ENCODE measurements around the gene POLR2M.

POLR2M gene

DNA sequence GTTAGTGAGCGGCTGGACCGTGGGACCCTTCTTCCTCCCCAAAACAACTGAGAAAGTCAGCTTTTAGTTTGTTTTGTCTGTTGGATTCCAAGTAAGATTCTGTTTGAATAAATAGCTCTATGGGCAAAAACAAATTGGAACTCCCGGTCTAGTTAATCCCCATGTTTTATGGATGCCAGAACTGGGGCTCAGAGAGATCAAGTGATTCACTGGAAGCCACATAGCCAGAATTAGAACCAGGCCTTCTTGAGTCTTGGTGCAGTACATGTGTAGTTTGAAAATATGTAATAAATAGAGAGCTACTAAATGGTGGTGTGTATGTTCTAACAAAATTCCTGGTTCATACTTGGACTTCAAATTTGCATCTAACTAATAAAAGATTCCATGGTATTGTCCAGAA is 29.3 kb upstream of the POLR2M start:
- Histone ChIP-seq H2BK120ac (ENCODE audit: insufficient read depth, low read length, poor library complexity) (no peak overlapping the region), H2AFZ (ENCODE audit: insufficient read depth, low read length, poor library complexity) (no peak overlapping the region), H3K14ac (ENCODE audit: low read length) (no peak overlapping the region), H3K79me2 (ENCODE audit: control insufficient read depth, insufficient read depth, low read length, poor library complexity) (no peaks in the 10 kb centered on the region), H3K4me2 (ENCODE audit: low read length) (no peak overlapping the region), H3K18ac (ENCODE audit: low read length) (no peak overlapping the region), H3K9me3 (ENCODE audit: insufficient read depth, low read depth, low read length) (no peaks in the 10 kb centered on the region), H2BK5ac (ENCODE audit: low read depth, low read length, poor library complexity) (no peak overlapping the region), H3K4me3 (ENCODE audit: low read depth, low read length) (no peak overlapping the region), H3K9ac (ENCODE audit: low read length) (no peak overlapping the region), H3K36me3 (ENCODE audit: control insufficient read depth in 1 of 2, insufficient read depth in 2 of 2, low read length in 2 of 2) (no peaks in the 10 kb centered on the region), H2BK12ac (ENCODE audit: low read length) (no peak overlapping the region), H3K27ac (ENCODE audit: low read depth, low read length) (no peak overlapping the region), H3K4ac (ENCODE audit: low read depth, low read length) (no peak overlapping the region), H3K23ac (ENCODE audit: low read length) (no peak overlapping the region), H4K91ac (ENCODE audit: low read depth, low read length) (peak overlapping the region; percentile 52), H3K4me1 (ENCODE audit: control insufficient read depth in 1 of 2, insufficient read depth in 2 of 2, low read length in 2 of 2) (peaks cover 8% of the 10 kb centered on the region in 2 experiments), H3K27me3 (ENCODE audit: insufficient read depth, low read length) (no peaks in the 10 kb centered on the region), H2AK5ac (ENCODE audit: low read length) (no peak overlapping the region), H4K8ac (ENCODE audit: low read depth, low read length) (no peak overlapping the region), H4K12ac (ENCODE audit: low read depth, low read length) (no peak overlapping the region), H3K79me1 (ENCODE audit: low read length) (peaks cover 2% of the 10 kb centered on the region)
- no CpG with 5 or more reads among the region's 3 CpGs for WGBS (ENCODE audit: extremely low coverage, insufficient coverage, insufficient read length)
- no peak for DNase-seq

DNA sequence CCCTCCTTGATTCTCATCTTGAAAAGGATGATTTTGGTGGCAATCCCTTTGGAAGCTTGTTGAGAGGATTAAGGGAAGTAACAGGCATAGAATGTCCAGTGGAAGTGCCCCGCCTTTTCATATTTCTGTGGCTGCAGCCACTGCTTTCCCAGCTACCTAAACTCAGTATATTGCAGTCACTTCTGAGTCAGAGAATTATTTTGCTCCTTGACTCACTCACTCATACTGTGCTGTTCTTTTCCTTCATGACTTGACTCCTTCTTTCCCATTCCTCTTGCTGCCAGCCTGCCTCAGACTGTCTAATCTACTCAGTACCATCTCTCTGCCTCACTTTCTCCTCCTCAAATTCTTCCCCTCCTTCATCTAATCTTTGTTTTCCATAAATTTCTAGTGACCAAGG is 26.5 kb upstream of the POLR2M start:
- H3K4ac ChIP-seq (ENCODE audit: low read depth, low read length) = no peak overlapping the region
- H3K4me3 ChIP-seq (ENCODE audit: low read depth, low read length) = no peak overlapping the region
- no peak overlapping the region for H2BK120ac ChIP-seq (ENCODE audit: insufficient read depth, low read length, poor library complexity)
- no peak overlapping the region for H4K8ac ChIP-seq (ENCODE audit: low read depth, low read length)
- no peak overlapping the region for H3K18ac ChIP-seq (ENCODE audit: low read length)
- WGBS (ENCODE audit: extremely low coverage, insufficient coverage, insufficient read length) = no CpG with 5 or more reads among the region's 1 CpG
- H3K27ac ChIP-seq (ENCODE audit: low read depth, low read length) = no peak overlapping the region
- no peak overlapping the region for H2AK5ac ChIP-seq (ENCODE audit: low read length)
- no peaks in the 10 kb centered on the region for H3K36me3 ChIP-seq (ENCODE audit: control insufficient read depth in 1 of 2, insufficient read depth in 2 of 2, low read length in 2 of 2)
- no peak overlapping the region for H4K91ac ChIP-seq (ENCODE audit: low read depth, low read length)
- H2AFZ ChIP-seq (ENCODE audit: insufficient read depth, low read length, poor library complexity) = no peak overlapping the region
- H3K14ac ChIP-seq (ENCODE audit: low read length) = no peak overlapping the region
- H3K79me2 ChIP-seq (ENCODE audit: control insufficient read depth, insufficient read depth, low read length, poor library complexity) = no peaks in the 10 kb centered on the region
- no peak overlapping the region for H3K23ac ChIP-seq (ENCODE audit: low read length)
- H3K4me2 ChIP-seq (ENCODE audit: low read length) = no peak overlapping the region
- H3K79me1 ChIP-seq (ENCODE audit: low read length) = peaks cover 2% of the 10 kb centered on the region
- H2BK12ac ChIP-seq (ENCODE audit: low read length) = no peak overlapping the region
- H3K4me1 ChIP-seq (ENCODE audit: control insufficient read depth in 1 of 2, insufficient read depth in 2 of 2, low read length in 2 of 2) = peaks cover 7% of the 10 kb centered on the region in 2 experiments
- DNase-seq = no peak
- H4K12ac ChIP-seq (ENCODE audit: low read depth, low read length) = no peak overlapping the region
- no peaks in the 10 kb centered on the region for H3K27me3 ChIP-seq (ENCODE audit: insufficient read depth, low read length)
- H3K9me3 ChIP-seq (ENCODE audit: insufficient read depth, low read depth, low read length) = peaks cover 2% of the 10 kb centered on the region
- no peak overlapping the region for H2BK5ac ChIP-seq (ENCODE audit: low read depth, low read length, poor library complexity)
- H3K9ac ChIP-seq (ENCODE audit: low read length) = no peak overlapping the region

DNA sequence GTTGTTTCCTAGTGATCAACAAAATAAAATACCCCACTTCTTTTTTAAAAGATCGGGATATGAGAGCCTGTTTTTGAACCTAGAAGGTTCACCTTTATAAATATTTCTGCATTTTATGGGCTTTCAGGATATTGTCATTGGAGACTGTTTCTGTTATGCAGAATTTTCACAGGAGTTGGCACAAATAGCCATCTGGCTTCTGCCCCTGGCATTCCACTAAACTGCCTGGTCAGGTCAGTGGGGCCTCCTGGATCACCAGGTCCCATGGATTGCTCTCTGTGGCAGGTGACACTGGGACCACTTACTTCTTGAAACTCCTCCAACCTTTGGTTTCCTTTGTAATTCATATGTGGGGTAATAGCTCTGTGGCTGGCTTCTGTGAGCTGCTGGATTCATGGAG is 25.5 kb upstream of the POLR2M start:
- no peaks in the 10 kb centered on the region for H3K36me3 ChIP-seq (ENCODE audit: control insufficient read depth in 1 of 2, insufficient read depth in 2 of 2, low read length in 2 of 2)
- no peak overlapping the region for H3K18ac ChIP-seq (ENCODE audit: low read length)
- H3K14ac ChIP-seq (ENCODE audit: low read length) = no peak overlapping the region
- H3K4me2 ChIP-seq (ENCODE audit: low read length) = no peak overlapping the region
- no peak overlapping the region for H2BK12ac ChIP-seq (ENCODE audit: low read length)
- no peak overlapping the region for H3K4me3 ChIP-seq (ENCODE audit: low read depth, low read length)
- H2BK5ac ChIP-seq (ENCODE audit: low read depth, low read length, poor library complexity) = no peak overlapping the region
- peaks cover 2% of the 10 kb centered on the region for H3K9me3 ChIP-seq (ENCODE audit: insufficient read depth, low read depth, low read length)
- H3K27me3 ChIP-seq (ENCODE audit: insufficient read depth, low read length) = no peaks in the 10 kb centered on the region
- H3K4ac ChIP-seq (ENCODE audit: low read depth, low read length) = no peak overlapping the region
- H4K91ac ChIP-seq (ENCODE audit: low read depth, low read length) = no peak overlapping the region
- no peaks in the 10 kb centered on the region for H3K79me1 ChIP-seq (ENCODE audit: low read length)
- no peak overlapping the region for H4K12ac ChIP-seq (ENCODE audit: low read depth, low read length)
- no CpG with 5 or more reads among the region's 1 CpG for WGBS (ENCODE audit: extremely low coverage, insufficient coverage, insufficient read length)
- H3K4me1 ChIP-seq (ENCODE audit: control insufficient read depth in 1 of 2, insufficient read depth in 2 of 2, low read length in 2 of 2) = no peaks in the 10 kb centered on the region
- H2AFZ ChIP-seq (ENCODE audit: insufficient read depth, low read length, poor library complexity) = no peak overlapping the region
- no peak for DNase-seq
- no peak overlapping the region for H4K8ac ChIP-seq (ENCODE audit: low read depth, low read length)
- H3K79me2 ChIP-seq (ENCODE audit: control insufficient read depth, insufficient read depth, low read length, poor library complexity) = no peaks in the 10 kb centered on the region
- H2AK5ac ChIP-seq (ENCODE audit: low read length) = no peak overlapping the region
- H3K9ac ChIP-seq (ENCODE audit: low read length) = no peak overlapping the region
- H3K27ac ChIP-seq (ENCODE audit: low read depth, low read length) = no peak overlapping the region
- no peak overlapping the region for H2BK120ac ChIP-seq (ENCODE audit: insufficient read depth, low read length, poor library complexity)
- no peak overlapping the region for H3K23ac ChIP-seq (ENCODE audit: low read length)

DNA sequence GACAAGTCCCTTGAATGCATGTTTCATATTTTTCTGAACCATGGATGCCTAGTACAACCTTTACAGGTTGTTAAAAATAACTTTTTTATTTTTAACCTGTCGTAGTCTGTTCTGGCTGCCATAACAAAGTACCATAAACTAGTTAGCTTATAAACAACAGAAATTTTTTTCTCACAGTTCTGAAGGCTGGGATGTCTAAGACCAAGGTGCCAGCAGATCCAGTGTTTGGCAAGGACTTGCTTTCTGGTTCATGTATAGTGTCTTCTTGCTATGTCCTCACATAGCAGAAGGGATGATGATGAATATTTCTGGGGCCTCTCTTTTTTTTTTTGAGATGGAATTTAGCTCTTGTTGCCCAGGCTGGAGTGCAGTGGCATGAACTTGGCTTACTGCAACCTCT is 23.0 kb upstream of the POLR2M start:
- Histone ChIP-seq H4K12ac (ENCODE audit: low read depth, low read length) (no peak overlapping the region), H2BK12ac (ENCODE audit: low read length) (no peak overlapping the region), H3K18ac (ENCODE audit: low read length) (no peak overlapping the region), H3K79me2 (ENCODE audit: control insufficient read depth, insufficient read depth, low read length, poor library complexity) (no peaks in the 10 kb centered on the region), H4K91ac (ENCODE audit: low read depth, low read length) (no peak overlapping the region), H3K23ac (ENCODE audit: low read length) (no peak overlapping the region), H3K9me3 (ENCODE audit: insufficient read depth, low read depth, low read length) (peaks cover 2% of the 10 kb centered on the region), H3K4me2 (ENCODE audit: low read length) (no peak overlapping the region), H2BK120ac (ENCODE audit: insufficient read depth, low read length, poor library complexity) (no peak overlapping the region), H3K14ac (ENCODE audit: low read length) (no peak overlapping the region), H3K4me1 (ENCODE audit: control insufficient read depth in 1 of 2, insufficient read depth in 2 of 2, low read length in 2 of 2) (no peaks in the 10 kb centered on the region), H3K4ac (ENCODE audit: low read depth, low read length) (no peak overlapping the region), H3K9ac (ENCODE audit: low read length) (no peak overlapping the region), H3K4me3 (ENCODE audit: low read depth, low read length) (no peak overlapping the region), H3K36me3 (ENCODE audit: control insufficient read depth in 1 of 2, insufficient read depth in 2 of 2, low read length in 2 of 2) (no peaks in the 10 kb centered on the region), H2AFZ (ENCODE audit: insufficient read depth, low read length, poor library complexity) (no peak overlapping the region), H2BK5ac (ENCODE audit: low read depth, low read length, poor library complexity) (no peak overlapping the region), H2AK5ac (ENCODE audit: low read length) (no peak overlapping the region), H3K79me1 (ENCODE audit: low read length) (no peaks in the 10 kb centered on the region), H3K27ac (ENCODE audit: low read depth, low read length) (no peak overlapping the region), H3K27me3 (ENCODE audit: insufficient read depth, low read length) (no peaks in the 10 kb centered on the region), H4K8ac (ENCODE audit: low read depth, low read length) (no peak overlapping the region)
- no peak for DNase-seq
- WGBS (ENCODE audit: extremely low coverage, insufficient coverage, insufficient read length) = no CpG with 5 or more reads among the region's 1 CpG

Measured in trophoblast cell (in vitro differentiated cells and primary cell).